ENCODE data around the gene PSMG4.

DNA sequence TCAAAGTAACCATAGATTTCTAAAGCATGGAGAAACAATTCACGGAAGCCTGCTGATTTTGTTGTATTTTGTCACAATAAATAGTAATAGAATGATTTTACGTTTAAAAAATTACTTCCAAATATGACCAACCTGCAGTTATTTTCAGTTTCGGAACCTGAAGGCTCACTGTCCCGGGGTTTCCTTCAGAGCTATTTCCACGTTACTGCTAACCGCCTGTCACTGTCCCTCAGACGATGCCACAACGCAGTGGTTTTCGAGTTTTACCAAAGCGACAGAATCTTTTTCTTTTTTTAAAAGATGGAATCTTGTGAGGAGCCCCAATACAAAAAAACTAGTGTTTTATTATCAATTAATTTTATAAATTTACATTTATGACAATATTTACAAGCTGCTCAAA lies 40.5 kb downstream of the PSMG4 start:
- TF ChIP-seq POLR2A (IDR thresholded peaks at IDR 0.05; ENCODE audit: low read length) (no peak), GATA1 (IDR thresholded peaks at IDR 0.05; ENCODE audit: low read depth, low read length) (no peak)

Data from erythroblast (primary cell).